HG02678 (cell line): ENCODE data around the gene SP110.

Experiments
- ATAC-seq: cut with Tn5 transposase; IDR thresholded peaks from one replicate; pipeline ENCODE4 v1.9.1; 2021; ENCODE audit warnings: mild to moderate bottlenecking, moderate library complexity; ENCODE audit not compliant: unreplicated experiment

Gene SP110

GRCh38 chr2:230172852-230173251 lies 46.9 kb downstream of the SP110 start:
- ATAC-seq: no peak

DNA sequence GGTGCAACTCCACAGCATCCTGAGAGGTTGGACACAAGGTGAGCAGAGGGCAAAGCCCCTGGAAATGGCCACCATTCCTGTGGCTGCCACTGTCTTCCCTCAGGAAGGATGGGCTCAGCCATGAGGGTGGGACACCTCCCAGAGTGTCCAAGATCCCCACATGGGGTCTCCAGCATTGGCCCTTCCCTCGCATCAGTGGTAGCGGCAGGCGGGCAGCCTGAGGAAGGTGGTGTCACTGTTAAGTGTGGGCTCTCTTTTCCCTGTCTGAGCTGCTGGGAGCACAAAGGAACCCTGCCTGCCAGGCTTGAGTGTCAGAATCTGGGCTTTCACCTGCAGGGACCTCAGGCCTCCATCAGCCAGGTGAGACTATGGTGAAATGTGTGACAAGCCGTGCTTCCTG lies 47.6 kb downstream of the SP110 start:
- no peak for ATAC-seq

DNA sequence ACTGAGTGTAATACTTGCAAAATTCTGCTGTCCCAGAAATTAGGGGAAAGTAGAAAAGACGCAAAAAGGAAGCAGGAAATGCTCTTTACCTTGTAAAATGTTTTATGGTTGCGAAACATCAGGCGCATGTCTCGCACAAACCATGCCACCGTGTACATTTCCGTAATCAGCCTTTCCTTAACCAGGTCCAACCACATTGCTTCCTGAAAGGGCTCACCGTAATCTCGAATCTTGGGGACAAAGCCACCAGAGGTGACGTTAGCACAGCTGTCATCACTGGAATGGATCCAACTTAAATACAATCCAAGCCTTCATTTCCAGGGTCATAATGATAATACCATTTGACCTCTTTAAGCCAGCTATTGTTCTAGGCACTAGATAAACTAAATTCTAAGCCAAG lies 49.3 kb downstream of the SP110 start:
- ATAC-seq: no peak

DNA sequence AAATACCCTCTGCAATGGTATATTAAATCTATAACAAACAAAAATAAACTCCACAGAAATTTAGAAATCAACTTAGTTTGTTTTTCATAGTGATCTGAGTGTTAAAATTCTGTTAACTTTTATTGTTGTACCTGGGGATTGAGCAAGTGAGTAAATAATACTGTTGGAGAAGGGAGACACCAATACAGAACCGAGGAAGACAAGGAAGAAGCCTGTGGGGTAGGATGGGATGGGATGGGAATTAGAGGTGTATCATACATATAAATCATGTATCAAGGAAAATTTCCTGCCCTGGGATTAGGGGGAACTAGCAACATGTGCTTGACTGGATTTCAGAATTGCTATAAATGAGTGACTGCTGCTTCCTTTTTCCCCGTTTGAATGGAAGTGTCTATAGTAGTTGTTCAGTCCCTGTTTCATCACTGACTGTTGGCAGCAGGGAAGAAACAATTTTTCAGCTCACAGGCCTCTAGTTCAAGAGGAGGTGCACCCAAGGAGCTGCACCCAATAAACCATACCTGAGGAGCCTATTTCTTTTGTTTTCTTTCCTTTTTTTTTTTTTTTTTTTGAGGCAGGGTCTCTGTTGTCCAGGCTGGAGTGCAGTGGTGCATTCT lies 53.1 kb downstream of the SP110 start:
- ATAC-seq: no peak

DNA sequence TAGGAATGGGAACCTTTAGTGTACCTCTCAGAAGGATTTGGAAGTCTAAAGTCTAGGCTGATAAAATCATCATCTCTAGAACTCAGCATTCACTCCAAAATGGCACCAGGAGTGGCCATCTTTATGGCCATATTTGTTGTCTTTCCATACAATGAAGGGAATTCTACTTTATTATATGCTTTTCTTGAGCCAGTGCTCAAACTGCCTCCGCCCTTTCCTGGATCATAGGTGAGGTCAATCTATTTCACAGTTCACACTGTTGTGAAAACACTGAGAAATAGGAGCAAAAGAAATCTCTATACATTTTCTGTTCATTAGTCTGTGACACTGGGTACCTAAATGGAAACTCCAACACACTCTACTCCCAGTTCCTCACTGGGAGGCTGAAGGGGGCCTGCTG lies 55.6 kb downstream of the SP110 start:
- no peak for ATAC-seq

DNA sequence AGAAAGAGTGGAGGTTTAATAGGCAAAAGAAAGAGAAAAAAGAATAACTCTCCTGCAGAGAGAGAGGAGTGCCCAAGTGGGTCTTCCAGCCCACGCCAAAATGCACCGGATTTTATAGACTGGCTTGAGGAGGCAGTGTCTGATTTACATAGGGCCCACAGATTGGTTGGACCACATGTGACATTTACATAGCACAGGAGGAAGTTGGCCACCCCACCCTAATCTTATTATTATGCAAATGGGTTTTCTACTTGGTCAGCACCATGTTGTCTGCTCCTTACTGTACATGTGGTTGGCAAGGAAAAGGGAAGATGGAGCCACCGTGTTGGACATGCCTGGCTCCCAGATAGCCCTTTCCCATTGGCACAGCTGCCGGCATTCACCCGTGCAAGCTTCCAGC lies 56.8 kb downstream of the SP110 start:
- ATAC-seq: no peak

- ATAC-seq: no peak
These were observed 58.6 kb downstream of the SP110 start for GRCh38 chr2:230161184-230161583.

DNA sequence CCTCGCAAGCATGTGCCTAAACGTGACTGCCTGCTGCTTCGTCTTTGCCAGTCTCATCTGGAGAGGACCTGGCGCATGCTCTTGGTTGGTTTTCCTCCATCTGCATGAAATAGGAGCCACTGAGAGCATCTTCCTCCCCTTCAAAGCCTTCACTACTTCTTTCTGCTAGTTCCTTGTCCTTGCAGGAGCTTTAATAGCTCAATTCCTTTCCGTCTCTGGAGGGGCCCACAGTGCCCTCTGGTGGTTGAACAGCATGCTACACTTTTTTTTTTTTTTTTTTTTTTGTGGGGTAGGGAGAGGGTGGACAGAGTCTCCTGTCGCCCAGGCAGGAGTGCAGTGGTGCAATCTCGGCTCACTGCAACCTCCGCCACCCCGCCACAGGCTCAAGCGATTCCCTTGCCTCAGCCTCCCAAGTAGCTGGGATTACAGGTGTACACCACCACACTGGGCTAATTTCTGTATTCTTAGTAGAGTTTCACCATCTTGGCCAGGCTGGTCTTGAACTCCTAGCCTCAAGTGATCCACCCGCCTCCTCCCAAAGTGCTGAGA lies 59.6 kb downstream of the SP110 start:
- no peak for ATAC-seq

GRCh38 chr2:230158468-230158867 lies 61.3 kb downstream of the SP110 start:
- ATAC-seq: no peak

- ATAC-seq: no peak
These were observed 62.7 kb downstream of the SP110 start for GRCh38 chr2:230156782-230157699.

GRCh38 chr2:230155359-230155758 lies 64.4 kb downstream of the SP110 start:
- no peak for ATAC-seq

DNA sequence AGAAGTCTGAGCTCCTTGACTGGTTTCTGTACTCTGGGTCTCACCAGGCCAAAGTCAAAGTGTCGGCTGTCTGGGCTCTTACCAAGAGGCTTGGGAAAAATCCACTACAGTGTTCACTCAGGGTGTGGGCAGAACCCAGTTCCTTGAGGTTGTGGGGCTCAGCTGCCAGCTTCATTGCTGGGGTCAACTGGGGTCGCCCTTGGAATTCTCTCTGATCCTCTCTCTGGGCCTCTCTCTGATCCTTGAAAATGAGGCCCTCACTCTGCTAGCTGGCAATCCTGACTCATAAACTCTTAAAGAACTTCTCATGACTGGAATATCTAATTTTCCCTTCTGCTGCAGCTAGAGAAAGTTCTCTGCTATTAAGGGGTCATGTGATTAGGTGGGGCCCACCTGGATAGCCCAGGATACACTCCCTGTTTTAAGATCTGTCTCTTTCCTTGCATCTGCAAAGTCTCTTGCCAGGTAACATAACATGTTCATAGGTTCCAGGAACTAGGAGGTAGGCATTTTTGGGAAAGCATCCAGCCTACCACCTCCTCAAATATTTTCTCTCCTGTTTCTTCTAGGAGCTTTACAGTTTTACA lies 66.3 kb downstream of the SP110 start:
- ATAC-seq: no peak

GRCh38 chr2:230152334-230152733 lies 67.5 kb downstream of the SP110 start:
- ATAC-seq: no peak

DNA sequence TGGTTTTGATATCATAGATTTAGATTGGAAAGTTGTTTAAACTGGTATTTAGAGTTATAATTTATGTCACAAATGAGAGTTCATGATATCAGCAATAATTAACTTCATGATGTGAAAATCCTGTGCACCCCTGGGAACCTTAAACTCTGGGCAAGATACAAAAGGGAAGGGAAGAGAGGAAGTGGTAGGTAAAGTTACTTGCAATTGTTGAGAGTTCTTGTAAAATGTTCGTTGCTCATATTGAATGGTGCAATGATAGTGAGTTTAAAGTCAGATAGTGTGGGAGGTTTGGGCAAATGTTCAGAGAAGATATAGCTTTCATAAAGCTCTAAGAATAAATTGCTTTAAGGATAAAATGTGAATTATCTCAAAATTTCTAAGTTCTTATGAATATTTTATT lies 75.4 kb downstream of the SP110 start:
- no peak for ATAC-seq

GRCh38 chr2:230140667-230141066 lies 79.1 kb downstream of the SP110 start:
- ATAC-seq: no peak

DNA sequence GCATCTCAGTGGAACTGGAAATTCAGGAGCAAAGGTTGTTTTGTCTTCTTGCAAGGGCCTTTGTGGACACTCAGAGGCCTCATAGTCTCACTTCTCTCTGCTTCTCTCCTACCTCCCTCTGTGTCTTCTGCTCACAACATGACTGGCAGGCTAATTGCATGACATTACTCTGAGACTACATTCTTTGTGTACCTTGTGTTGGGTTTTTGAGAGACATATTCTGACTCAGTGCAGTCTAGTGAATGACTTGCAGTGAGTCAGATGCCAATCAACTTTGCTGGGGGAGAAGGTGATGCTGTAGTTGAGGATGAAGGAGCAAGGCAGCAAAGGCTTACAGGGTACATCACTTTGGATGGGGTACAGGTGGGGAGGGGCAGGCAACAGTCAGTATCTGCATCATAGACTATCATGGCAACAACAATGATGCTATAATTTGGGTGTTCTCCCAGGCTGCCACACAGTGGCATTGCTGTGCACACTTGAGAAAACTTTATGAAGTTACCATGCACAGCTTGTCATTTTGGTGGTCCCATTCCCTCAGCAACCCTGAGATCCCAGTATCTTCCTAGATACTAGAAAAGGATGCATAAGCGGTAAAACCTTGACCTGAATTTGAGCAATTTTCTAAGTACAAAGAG lies 81.8 kb downstream of the SP110 start:
- no peak for ATAC-seq

GRCh38 chr2:230135130-230135525 lies 84.7 kb downstream of the SP110 start:
- ATAC-seq: no peak

- ATAC-seq: no peak
These were observed 85.2 kb downstream of the SP110 start for GRCh38 chr2:230134496-230135129.

DNA sequence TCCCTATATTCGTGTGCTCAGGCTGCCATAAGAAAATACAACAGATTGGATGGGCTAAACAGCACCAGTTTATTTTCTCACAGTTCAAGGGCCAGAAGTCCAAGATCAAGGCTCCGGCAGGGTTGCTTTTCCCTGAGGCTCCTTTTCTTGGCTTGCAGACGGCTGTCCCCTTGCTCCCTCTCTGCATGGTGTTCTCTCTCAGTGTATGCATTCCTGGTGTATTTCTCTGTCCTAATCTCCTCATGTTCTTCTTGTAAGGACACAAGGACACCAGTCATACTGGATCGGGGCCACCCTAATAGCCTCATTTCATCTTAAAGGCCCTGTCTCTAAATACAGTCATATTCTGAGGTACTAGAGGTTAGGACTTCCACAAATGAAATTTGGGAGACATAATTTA lies 88.4 kb downstream of the SP110 start:
- no peak for ATAC-seq

DNA sequence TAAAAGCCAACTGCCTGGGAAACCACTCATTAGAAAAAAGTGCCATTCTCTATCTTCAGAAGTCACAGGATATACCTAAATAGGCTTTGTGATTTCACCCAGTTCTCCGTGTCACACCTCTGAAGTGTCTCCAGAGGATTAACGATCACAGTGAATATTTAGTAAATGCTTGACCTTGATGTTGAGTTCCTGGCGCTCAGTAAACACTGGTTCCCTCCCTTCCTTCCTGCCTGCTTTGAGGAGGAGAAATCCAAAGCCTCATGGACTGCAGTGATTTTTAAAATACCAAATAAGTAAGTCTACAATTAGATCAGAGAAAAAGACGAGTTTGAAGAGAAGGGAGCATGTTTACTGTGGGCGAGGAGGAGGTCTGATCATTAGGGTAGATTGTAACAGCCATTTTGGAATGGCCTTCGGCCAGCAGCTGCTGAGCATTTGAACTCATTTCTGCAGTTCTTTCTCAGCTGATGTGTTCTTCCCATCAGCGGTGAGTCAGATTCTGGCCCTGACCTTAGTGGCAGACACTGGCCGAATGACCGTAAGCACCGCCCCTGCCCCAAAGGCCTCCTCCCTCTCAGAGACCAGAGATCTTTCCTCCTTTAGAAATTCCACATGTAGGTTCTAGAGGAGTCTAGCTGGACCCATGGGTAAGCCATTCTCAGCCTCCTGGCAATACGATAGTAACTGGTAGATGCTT lies 89.0 kb downstream of the SP110 start:
- no peak for ATAC-seq
